B cell (primary cell): ENCODE measurements around the gene ISG20L2. TPM values are rescaled to one million over a fixed set of nuclear protein-coding genes. Genes with fewer than 3 reads are reported as not detected.

Experiments
- ATAC-seq: fragments of 200-7000 bp; cut with Tn5 transposase; one replicate; pipeline ENCODE4 v1.10.0; 2021; ENCODE audit warnings: low read depth, mild to moderate bottlenecking, moderate number of reproducible peaks, moderate library complexity
- CTCF ChIA-PET: fragments of 350-600 bp; sonication (Branson Sonifier 250); formaldehyde crosslinking; loops from one replicate; lab custom pipeline; 2021; ENCODE audit warnings: antibody characterized with exemption, inconsistent platforms; lab: Charles Lee
- POLR2A ChIA-PET: fragments of 350-600 bp; sonication (Branson Sonifier 250); formaldehyde crosslinking; loops from one replicate; lab custom pipeline; 2021; ENCODE audit warnings: antibody characterized with exemption; lab: Charles Lee
- DNase-seq: peaks from one replicate; pipeline ENCODE4 v3.0.0; 2013
- H2AFZ ChIP-seq: 2 replicates; pipeline ENCODE4 v1.6.1; 2012; ENCODE audit warnings: mild to moderate bottlenecking, low read depth, low read length; ENCODE audit not compliant: insufficient read depth, poor library complexity, severe bottlenecking
- H3K27ac ChIP-seq, 2 donors: 1 replicate in 1 of 2; 2 replicates in 1 of 2; pipeline ENCODE4 v1.5.1; 2012 to 2013; ENCODE audit warnings: low read length in 2 of 2, mild to moderate bottlenecking in 2 of 2, moderate library complexity in 1 of 2
- H3K27me3 ChIP-seq, 4 experiments: fragments of 200-600 bp in 1 of 4; sonication (generic) in 1 of 4; replicated peaks in 1 of 4; 1 replicate in 2 of 4; 2 replicates in 2 of 4; pipeline versions ENCODE4 v1.6.1 to v1.7.0; 2013 to 2016; ENCODE audit warnings: low read length in 3 of 4, mild to moderate bottlenecking in 2 of 4, mixed read lengths in 1 of 4, moderate library complexity in 1 of 4; ENCODE audit not compliant: insufficient read depth in 4 of 4, control insufficient read depth in 3 of 4; ENCODE audit errors: control extremely low read depth in 1 of 4
- H3K36me3 ChIP-seq, 2 experiments: replicated peaks in 1 of 2; 1 replicate in 1 of 2; 2 replicates in 1 of 2; pipeline versions ENCODE4 v1.6.1 to v1.7.1; 2013; ENCODE audit warnings: low read length in 1 of 2; ENCODE audit not compliant: insufficient read depth in 2 of 2, control insufficient read depth in 1 of 2; ENCODE audit errors: control extremely low read depth in 1 of 2, extremely low read depth in 1 of 2
- H3K4me1 ChIP-seq, 2 donors: fragments of 200-600 bp in 1 of 2; sonication (generic) in 1 of 2; 1 replicate in 1 of 2; 2 replicates in 1 of 2; pipeline versions ENCODE4 v1.5.1 to v1.6.1; 2013 to 2017; ENCODE audit warnings: low read length in 2 of 2; ENCODE audit not compliant: control insufficient read depth in 2 of 2, insufficient read depth in 2 of 2
- H3K4me2 ChIP-seq: replicated peaks from 2 replicates; pipeline ENCODE3; 2012; ENCODE audit warnings: mild to moderate bottlenecking, low read depth, low read length; ENCODE audit not compliant: poor library complexity, severe bottlenecking
- H3K4me3 ChIP-seq, 5 experiments: fragments of 200-600 bp in 1 of 5; sonication (generic) in 1 of 5; 1 replicate in 3 of 5; 2 replicates in 2 of 5; pipeline versions ENCODE4 v1.5.1 to v1.7.0; 2011 to 2016; ENCODE audit warnings: low read length in 4 of 5, mild to moderate bottlenecking in 4 of 5, low read depth in 2 of 5, control low read depth in 1 of 5, moderate library complexity in 1 of 5; ENCODE audit not compliant: insufficient read depth in 1 of 5; ENCODE audit errors: control extremely low read depth in 1 of 5, extremely low read depth in 1 of 5
- H3K79me2 ChIP-seq: fragments of 200-600 bp; sonication (generic); one replicate; pipeline ENCODE4 v1.6.0; 2016; ENCODE audit warnings: low read length; ENCODE audit not compliant: control insufficient read depth, insufficient read depth
- H3K9ac ChIP-seq: fragments of 200-600 bp; sonication (generic); 2 replicates; pipeline ENCODE4 v1.6.1; 2017; ENCODE audit warnings: mild to moderate bottlenecking, low read length, moderate library complexity
- H3K9me3 ChIP-seq, 3 donors: one replicate each; pipeline versions ENCODE4 v1.6.1 to v1.7.1; 2013; ENCODE audit warnings: low read length in 2 of 3; ENCODE audit not compliant: control insufficient read depth in 2 of 3, insufficient read depth in 1 of 3; ENCODE audit errors: control extremely low read depth in 1 of 3
- H4K20me1 ChIP-seq: 2 replicates; pipeline ENCODE4 v1.6.0; 2012; ENCODE audit warnings: mild to moderate bottlenecking, low read length; ENCODE audit not compliant: insufficient read depth, control insufficient read depth, poor library complexity, severe bottlenecking
- H3K27ac Mint-ChIP-seq: one replicate; pipeline ENCODE4 v1.8.0; 2021; ENCODE audit warnings: mixed read lengths
- H3K27me3 Mint-ChIP-seq: one replicate; pipeline ENCODE4 v1.8.0; 2021; ENCODE audit warnings: mixed read lengths
- H3K4me1 Mint-ChIP-seq: one replicate; pipeline ENCODE4 v1.8.0; 2021; ENCODE audit warnings: mixed read lengths
- H3K4me3 Mint-ChIP-seq: one replicate; pipeline ENCODE4 v1.8.0; 2021; ENCODE audit warnings: mixed read lengths
- H3K9me3 Mint-ChIP-seq: one replicate; pipeline ENCODE4 v1.8.0; 2022; ENCODE audit warnings: mixed read lengths; ENCODE audit not compliant: insufficient read depth
- CTCF ChIP-seq: fragments of 200-600 bp; IDR thresholded peaks from one replicate; pipeline ENCODE4 v1.8.0; 2022; ENCODE audit warnings: antibody characterized with exemption, mild to moderate bottlenecking
- EZH2 ChIP-seq: IDR thresholded peaks from 2 replicates; pipeline ENCODE4 v1.6.1; 2012; ENCODE audit warnings: borderline replicate concordance, low read depth, mild to moderate bottlenecking, moderate library complexity, low read length; ENCODE audit not compliant: insufficient read depth, poor library complexity, severe bottlenecking
- WGBS: methylation state at CpG from one replicate; pipeline ENCODE4 v1.1.5; 2013; ENCODE audit warnings: missing lambda C conversion rate; ENCODE audit not compliant: insufficient coverage; 5-methylcytosine and 5-hydroxymethylcytosine counted together
- intact Hi-C: fragments of 100-400 bp; cut with micrococcal nuclease; formaldehyde crosslinking; loops from one replicate; pipeline ENCODE4 v1.10.0; 2022
- polyA plus RNA-seq: library from polyadenylated mRNA; depleted of rRNA; stranded (reverse); fragments of >200 nt; gene quantifications from 2 replicates; pipeline ENCODE4 v1.2.3, GENCODE V29; 2012
- total RNA-seq, 2 donors: library from RNA; stranded (reverse); fragments of 120-200 nt in 1 of 2; gene quantifications; 1 replicate in 1 of 2; 2 replicates in 1 of 2; pipeline versions ENCODE4 v1.2.3 to v1.2.4, GENCODE V29; 2013 to 2022

ISG20L2 gene
- total and polyA plus RNA-seq, 2 donors (not counting 1 experiment from before 2014, with no cell fraction given) = 30.1 to 51.7 TPM

GRCh38 chr1:156743367-156744302, 15.1 kb upstream of the ISG20L2 start:
- H3K27ac Mint-ChIP-seq = peak overlapping the region; percentile 37
- Histone ChIP-seq H4K20me1 (peaks cover 4% of the 10 kb centered on the region), H3K36me3 (peaks cover 0 to 24% of the 10 kb centered on the region in 2 experiments), H3K79me2 (peaks cover 33% of the 10 kb centered on the region), H3K9me3 (no peaks in the 10 kb centered on the region), H2AFZ (no peak overlapping the region), H3K4me1 (peaks cover 37 to 47% of the 10 kb centered on the region in 2 donors), H3K4me3 (no peak overlapping the region), H3K27me3 (no peaks in the 10 kb centered on the region), H3K9ac (no peak overlapping the region), H3K4me2 (no peak overlapping the region), H3K27ac (no peak overlapping the region)
- no peak overlapping the region for H3K4me3 Mint-ChIP-seq
- no peaks in the 10 kb centered on the region for H3K27me3 Mint-ChIP-seq
- ATAC-seq (no peak), DNase-seq (no peak)
- TF ChIP-seq EZH2 (no peak), CTCF (no peak)
- peaks cover 59% of the 10 kb centered on the region for H3K4me1 Mint-ChIP-seq
- CTCF ChIA-PET = interaction anchor here (5.1 kb wide), 1 partner anchor 17 kb away, joined by 43 read pairs; no protein-coding TSS in a partner anchor
- POLR2A ChIA-PET = interaction anchor here (0.6 to 1.5 kb wide), 3 partner anchors 8 to 346 kb away, joined by 3 to 5 read pairs (median 3); partner anchors contain the start of gene HDGF
- peaks cover 2% of the 10 kb centered on the region for H3K9me3 Mint-ChIP-seq
- intact Hi-C loops = no loop called here
- over 99% methylated on average over 11 of the region's 14 CpGs for WGBS
